Left lung (tissue), 10 donors: Measurements from ENCODE around the gene RBPMS2. TPM values are rescaled to one million over a fixed set of nuclear protein-coding genes. Genes with fewer than 3 reads are reported as not detected.

Source experiments
- ATAC-seq: fragments of 200-7000 bp; cut with Tn5 transposase; one replicate; pipeline ENCODE4 v1.9.1; 2020; ENCODE audit warnings: moderate library complexity
- DNase-seq, 4 donors: peaks; one replicate each; pipeline ENCODE4 v3.0.0-alpha.2; 2013 to 2020
- H3K27ac ChIP-seq, 2 donors: fragments of 200-600 bp; sonication (generic) in 1 of 2; one replicate each; pipeline versions ENCODE4 v1.5.0 to v1.8.0; 2020 to 2021
- H3K27me3 ChIP-seq, 2 donors: fragments of 200-600 bp; sonication (generic) in 1 of 2; one replicate each; pipeline versions ENCODE4 v1.5.0 to v1.8.0; 2020 to 2021
- H3K36me3 ChIP-seq, 2 donors: fragments of 200-600 bp; sonication (generic) in 1 of 2; one replicate each; pipeline versions ENCODE4 v1.5.0 to v1.8.0; 2020 to 2021
- H3K4me1 ChIP-seq, 2 donors: fragments of 200-600 bp; one replicate each; pipeline ENCODE4 v1.8.0; 2021
- H3K4me3 ChIP-seq, 2 donors: fragments of 200-600 bp; sonication (generic) in 1 of 2; one replicate each; pipeline versions ENCODE4 v1.5.0 to v1.8.0; 2020 to 2021; ENCODE audit warnings: mild to moderate bottlenecking in 1 of 2
- H3K9me3 ChIP-seq, 2 donors: fragments of 200-600 bp; sonication (generic) in 1 of 2; one replicate each; pipeline versions ENCODE4 v1.5.0 to v1.8.0; 2020 to 2021
- CTCF ChIP-seq, 2 donors: fragments of 200-600 bp; sonication (generic) in 1 of 2; IDR thresholded peaks; one replicate each; pipeline versions ENCODE4 v1.5.0 to v1.8.0; 2021; ENCODE audit warnings: antibody characterized with exemption in 2 of 2
- intact Hi-C, 2 donors: fragments of 100-400 bp; cut with DNase I; formaldehyde crosslinking; loops; one replicate each; pipeline versions ENCODE4 v1.11.2 to v1.14.2; 2022
- polyA plus RNA-seq, 6 donors: library from polyadenylated mRNA; unstranded; fragments of 120-200 nt; gene quantifications; one replicate each; pipeline ENCODE4 v1.2.1, GENCODE V29; 2013; ENCODE audit not compliant: insufficient read length in 6 of 6
- total RNA-seq, 2 donors: library from RNA; stranded (reverse); fragmentation: NEBNext Ultra II Directional; extraction: Animal tissue kit (Norgen Biotek cat#: 25700); gene quantifications; one replicate each; pipeline ENCODE4 v1.2.1, GENCODE V29; 2021
- donor health status: DM: no; HTN: yes; CAD: no.
- donor health status: DM: no; HTN: no; CAD: no.

RBPMS2 gene
- total and polyA plus RNA-seq, 8 donors: 3.7 to 12.7 (median 6.8) TPM

GRCh38 chr15:64731805-64732151, 43.6 kb downstream of the RBPMS2 start:
- ATAC-seq: no peak
- no peaks in the 10 kb centered on the region for H3K9me3 ChIP-seq
- H3K36me3 ChIP-seq: no peaks in the 10 kb centered on the region
- TF ChIP-seq CTCF (IDR thresholded peaks at IDR 0.05): no peak
- no peak for DNase-seq
- no peaks in the 10 kb centered on the region for H3K27me3 ChIP-seq
- H3K4me3 ChIP-seq: no peak overlapping the region
- no peaks in the 10 kb centered on the region for H3K4me1 ChIP-seq
- intact Hi-C loops: loop anchor here in 1 of 2 donors (2.0 to 10.0 kb wide), 2 partner anchors 79 to 173 kb away; no protein-coding TSS in a partner anchor
- H3K27ac ChIP-seq: no peak overlapping the region

- TF ChIP-seq CTCF (IDR thresholded peaks at IDR 0.05): peak; percentile 88 to 96
- H3K9me3 ChIP-seq: no peaks in the 10 kb centered on the region
- H3K4me1 ChIP-seq: no peaks in the 10 kb centered on the region
- H3K27me3 ChIP-seq: no peaks in the 10 kb centered on the region
- H3K27ac ChIP-seq: no peak overlapping the region
- no peaks in the 10 kb centered on the region for H3K36me3 ChIP-seq
- no peak overlapping the region for H3K4me3 ChIP-seq
- intact Hi-C loops: loop anchor here in 1 of 2 donors (2.0 to 10.0 kb wide), 2 partner anchors 80 to 174 kb away; no protein-coding TSS in a partner anchor
- ATAC-seq (peak; percentile 93), DNase-seq (peak; percentile 67 to 93 (median 84))
Measured at GRCh38 chr15:64731012-64731804, 44.2 kb downstream of the RBPMS2 start.

- DNase-seq (no peak), ATAC-seq (no peak)
- H3K27me3 ChIP-seq: no peaks in the 10 kb centered on the region
- H3K36me3 ChIP-seq: no peaks in the 10 kb centered on the region
- no peak overlapping the region for H3K27ac ChIP-seq
- intact Hi-C loops: loop anchor here in 1 of 2 donors (2.0 to 10.0 kb wide), 2 partner anchors 81 to 175 kb away; no protein-coding TSS in a partner anchor
- H3K4me1 ChIP-seq: no peaks in the 10 kb centered on the region
- H3K4me3 ChIP-seq: no peak overlapping the region
- TF ChIP-seq CTCF (IDR thresholded peaks at IDR 0.05): no peak
- H3K9me3 ChIP-seq: no peaks in the 10 kb centered on the region
Measured at GRCh38 chr15:64730151-64730550, 45.2 kb downstream of the RBPMS2 start.

GRCh38 chr15:64720188-64720587, 55.2 kb downstream of the RBPMS2 start:
- intact Hi-C loops: no loop called here
- TF ChIP-seq CTCF (IDR thresholded peaks at IDR 0.05): no peak
- Histone ChIP-seq H3K36me3 (no peaks in the 10 kb centered on the region), H3K27ac (no peak overlapping the region), H3K9me3 (no peaks in the 10 kb centered on the region), H3K4me3 (no peak overlapping the region), H3K27me3 (no peaks in the 10 kb centered on the region), H3K4me1 (peaks cover 0 to 16% of the 10 kb centered on the region in 2 donors)
- DNase-seq (no peak), ATAC-seq (no peak)

GRCh38 chr15:64717735-64718495, 57.5 kb downstream of the RBPMS2 start:
- Histone ChIP-seq H3K36me3 (no peaks in the 10 kb centered on the region), H3K9me3 (no peaks in the 10 kb centered on the region), H3K27me3 (no peaks in the 10 kb centered on the region), H3K27ac (peak overlapping the region; percentile 28 to 64), H3K4me3 (no peak overlapping the region), H3K4me1 (peaks cover 0 to 16% of the 10 kb centered on the region in 2 donors)
- DNase-seq (no peak), ATAC-seq (peak; percentile 41)
- intact Hi-C loops: no loop called here
- TF ChIP-seq CTCF (IDR thresholded peaks at IDR 0.05): no peak
